B cell (primary cell): Measurements from ENCODE around the gene CD33. TPM values are rescaled to one million over a fixed set of nuclear protein-coding genes. Genes with fewer than 3 reads are reported as not detected.

Experiments used
- ATAC-seq: fragments of 200-7000 bp; cut with Tn5 transposase; one replicate; pipeline ENCODE4 v1.10.0; 2021; ENCODE audit warnings: low read depth, mild to moderate bottlenecking, moderate number of reproducible peaks, moderate library complexity
- CTCF ChIA-PET: fragments of 350-600 bp; sonication (Branson Sonifier 250); formaldehyde crosslinking; loops from one replicate; lab custom pipeline; 2021; ENCODE audit warnings: antibody characterized with exemption, inconsistent platforms; lab: Charles Lee
- POLR2A ChIA-PET: fragments of 350-600 bp; sonication (Branson Sonifier 250); formaldehyde crosslinking; loops from one replicate; lab custom pipeline; 2021; ENCODE audit warnings: antibody characterized with exemption; lab: Charles Lee
- DNase-seq: peaks from one replicate; pipeline ENCODE4 v3.0.0; 2013
- H2AFZ ChIP-seq: 2 replicates; pipeline ENCODE4 v1.6.1; 2012; ENCODE audit warnings: mild to moderate bottlenecking, low read depth, low read length; ENCODE audit not compliant: insufficient read depth, poor library complexity, severe bottlenecking
- H3K27ac ChIP-seq, 2 donors: 1 replicate in 1 of 2; 2 replicates in 1 of 2; pipeline ENCODE4 v1.5.1; 2012 to 2013; ENCODE audit warnings: low read length in 2 of 2, mild to moderate bottlenecking in 2 of 2, moderate library complexity in 1 of 2
- H3K27me3 ChIP-seq, 4 experiments: fragments of 200-600 bp in 1 of 4; sonication (generic) in 1 of 4; replicated peaks in 1 of 4; 1 replicate in 2 of 4; 2 replicates in 2 of 4; pipeline versions ENCODE4 v1.6.1 to v1.7.0; 2013 to 2016; ENCODE audit warnings: low read length in 3 of 4, mild to moderate bottlenecking in 2 of 4, mixed read lengths in 1 of 4, moderate library complexity in 1 of 4; ENCODE audit not compliant: insufficient read depth in 4 of 4, control insufficient read depth in 3 of 4; ENCODE audit errors: control extremely low read depth in 1 of 4
- H3K36me3 ChIP-seq, 2 experiments: replicated peaks in 1 of 2; 1 replicate in 1 of 2; 2 replicates in 1 of 2; pipeline versions ENCODE4 v1.6.1 to v1.7.1; 2013; ENCODE audit warnings: low read length in 1 of 2; ENCODE audit not compliant: insufficient read depth in 2 of 2, control insufficient read depth in 1 of 2; ENCODE audit errors: control extremely low read depth in 1 of 2, extremely low read depth in 1 of 2
- H3K4me1 ChIP-seq, 2 donors: fragments of 200-600 bp in 1 of 2; sonication (generic) in 1 of 2; 1 replicate in 1 of 2; 2 replicates in 1 of 2; pipeline versions ENCODE4 v1.5.1 to v1.6.1; 2013 to 2017; ENCODE audit warnings: low read length in 2 of 2; ENCODE audit not compliant: control insufficient read depth in 2 of 2, insufficient read depth in 2 of 2
- H3K4me2 ChIP-seq: replicated peaks from 2 replicates; pipeline ENCODE3; 2012; ENCODE audit warnings: mild to moderate bottlenecking, low read depth, low read length; ENCODE audit not compliant: poor library complexity, severe bottlenecking
- H3K4me3 ChIP-seq, 5 experiments: fragments of 200-600 bp in 1 of 5; sonication (generic) in 1 of 5; 1 replicate in 3 of 5; 2 replicates in 2 of 5; pipeline versions ENCODE4 v1.5.1 to v1.7.0; 2011 to 2016; ENCODE audit warnings: low read length in 4 of 5, mild to moderate bottlenecking in 4 of 5, low read depth in 2 of 5, control low read depth in 1 of 5, moderate library complexity in 1 of 5; ENCODE audit not compliant: insufficient read depth in 1 of 5; ENCODE audit errors: control extremely low read depth in 1 of 5, extremely low read depth in 1 of 5
- H3K79me2 ChIP-seq: fragments of 200-600 bp; sonication (generic); one replicate; pipeline ENCODE4 v1.6.0; 2016; ENCODE audit warnings: low read length; ENCODE audit not compliant: control insufficient read depth, insufficient read depth
- H3K9ac ChIP-seq: fragments of 200-600 bp; sonication (generic); 2 replicates; pipeline ENCODE4 v1.6.1; 2017; ENCODE audit warnings: mild to moderate bottlenecking, low read length, moderate library complexity
- H3K9me3 ChIP-seq, 3 donors: one replicate each; pipeline versions ENCODE4 v1.6.1 to v1.7.1; 2013; ENCODE audit warnings: low read length in 2 of 3; ENCODE audit not compliant: control insufficient read depth in 2 of 3, insufficient read depth in 1 of 3; ENCODE audit errors: control extremely low read depth in 1 of 3
- H4K20me1 ChIP-seq: 2 replicates; pipeline ENCODE4 v1.6.0; 2012; ENCODE audit warnings: mild to moderate bottlenecking, low read length; ENCODE audit not compliant: insufficient read depth, control insufficient read depth, poor library complexity, severe bottlenecking
- H3K27ac Mint-ChIP-seq: one replicate; pipeline ENCODE4 v1.8.0; 2021; ENCODE audit warnings: mixed read lengths
- H3K27me3 Mint-ChIP-seq: one replicate; pipeline ENCODE4 v1.8.0; 2021; ENCODE audit warnings: mixed read lengths
- H3K4me1 Mint-ChIP-seq: one replicate; pipeline ENCODE4 v1.8.0; 2021; ENCODE audit warnings: mixed read lengths
- H3K4me3 Mint-ChIP-seq: one replicate; pipeline ENCODE4 v1.8.0; 2021; ENCODE audit warnings: mixed read lengths
- H3K9me3 Mint-ChIP-seq: one replicate; pipeline ENCODE4 v1.8.0; 2022; ENCODE audit warnings: mixed read lengths; ENCODE audit not compliant: insufficient read depth
- EZH2 ChIP-seq: IDR thresholded peaks from 2 replicates; pipeline ENCODE4 v1.6.1; 2012; ENCODE audit warnings: borderline replicate concordance, low read depth, mild to moderate bottlenecking, moderate library complexity, low read length; ENCODE audit not compliant: insufficient read depth, poor library complexity, severe bottlenecking
- WGBS: methylation state at CpG from one replicate; pipeline ENCODE4 v1.1.5; 2013; ENCODE audit warnings: missing lambda C conversion rate; ENCODE audit not compliant: insufficient coverage; 5-methylcytosine and 5-hydroxymethylcytosine counted together
- intact Hi-C: fragments of 100-400 bp; cut with micrococcal nuclease; formaldehyde crosslinking; loops from one replicate; pipeline ENCODE4 v1.10.0; 2022
- polyA plus RNA-seq: library from polyadenylated mRNA; depleted of rRNA; stranded (reverse); fragments of >200 nt; gene quantifications from 2 replicates; pipeline ENCODE4 v1.2.3, GENCODE V29; 2012
- total RNA-seq, 2 donors: library from RNA; stranded (reverse); fragments of 120-200 nt in 1 of 2; gene quantifications; 1 replicate in 1 of 2; 2 replicates in 1 of 2; pipeline versions ENCODE4 v1.2.3 to v1.2.4, GENCODE V29; 2013 to 2022
- TF ChIP-seq, protein P1 (sequence below): fragments of 200-600 bp; IDR thresholded peaks from one replicate; pipeline ENCODE4 v1.8.0; 2022; ENCODE audit warnings: antibody characterized with exemption, mild to moderate bottlenecking

CD33 gene
- total and polyA plus RNA-seq, 2 donors (not counting 1 experiment from before 2014, with no cell fraction given) = 1.3 TPM; not detected in 1

DNA sequence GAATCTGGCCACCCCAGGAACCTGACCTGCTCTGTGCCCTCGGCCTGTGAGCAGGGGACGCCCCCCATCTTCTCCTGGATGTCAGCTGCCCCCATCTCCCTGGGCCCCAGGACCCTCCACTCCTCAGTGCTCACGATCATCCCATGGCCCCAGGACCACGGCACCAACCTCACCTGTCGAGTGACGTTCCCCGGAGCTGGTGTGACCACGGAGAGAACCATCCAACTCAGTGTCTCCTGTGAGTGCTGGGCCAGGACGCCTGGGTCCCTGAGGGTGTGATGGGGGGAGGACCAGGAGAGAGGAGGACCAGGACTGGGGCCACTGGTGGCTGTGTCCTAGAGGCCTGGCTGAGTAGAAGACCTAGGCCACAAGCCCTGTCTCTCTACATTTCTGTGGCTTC lies 13.0 kb upstream of the CD33 start:
- no peak overlapping the region for H3K4me2 ChIP-seq
- Mint-ChIP-seq H3K4me1 (no peaks in the 10 kb centered on the region), H3K9me3 (no peaks in the 10 kb centered on the region), H3K27me3 (peaks cover 22% of the 10 kb centered on the region), H3K4me3 (no peak overlapping the region), H3K27ac (no peak overlapping the region)
- TF ChIP-seq, protein P1, sequence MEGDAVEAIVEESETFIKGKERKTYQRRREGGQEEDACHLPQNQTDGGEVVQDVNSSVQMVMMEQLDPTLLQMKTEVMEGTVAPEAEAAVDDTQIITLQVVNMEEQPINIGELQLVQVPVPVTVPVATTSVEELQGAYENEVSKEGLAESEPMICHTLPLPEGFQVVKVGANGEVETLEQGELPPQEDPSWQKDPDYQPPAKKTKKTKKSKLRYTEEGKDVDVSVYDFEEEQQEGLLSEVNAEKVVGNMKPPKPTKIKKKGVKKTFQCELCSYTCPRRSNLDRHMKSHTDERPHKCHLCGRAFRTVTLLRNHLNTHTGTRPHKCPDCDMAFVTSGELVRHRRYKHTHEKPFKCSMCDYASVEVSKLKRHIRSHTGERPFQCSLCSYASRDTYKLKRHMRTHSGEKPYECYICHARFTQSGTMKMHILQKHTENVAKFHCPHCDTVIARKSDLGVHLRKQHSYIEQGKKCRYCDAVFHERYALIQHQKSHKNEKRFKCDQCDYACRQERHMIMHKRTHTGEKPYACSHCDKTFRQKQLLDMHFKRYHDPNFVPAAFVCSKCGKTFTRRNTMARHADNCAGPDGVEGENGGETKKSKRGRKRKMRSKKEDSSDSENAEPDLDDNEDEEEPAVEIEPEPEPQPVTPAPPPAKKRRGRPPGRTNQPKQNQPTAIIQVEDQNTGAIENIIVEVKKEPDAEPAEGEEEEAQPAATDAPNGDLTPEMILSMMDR = no peak
- TF ChIP-seq EZH2 = no peak
- no peak overlapping the region for H2AFZ ChIP-seq
- no peaks in the 10 kb centered on the region for H4K20me1 ChIP-seq
- no peak overlapping the region for H3K4me3 ChIP-seq
- no peaks in the 10 kb centered on the region for H3K36me3 ChIP-seq
- 96% methylated on average over 7 of the region's 9 CpGs for WGBS
- no peak overlapping the region for H3K9ac ChIP-seq
- ChIA-PET CTCF (no interaction called here), POLR2A (no interaction called here)
- no peak for DNase-seq
- H3K9me3 ChIP-seq = peaks cover 0 to 5% (median 0%) of the 10 kb centered on the region in 3 donors
- H3K4me1 ChIP-seq = no peaks in the 10 kb centered on the region
- no peak for ATAC-seq
- intact Hi-C loops = no loop called here
- H3K27ac ChIP-seq = no peak overlapping the region
- H3K79me2 ChIP-seq = no peaks in the 10 kb centered on the region
- H3K27me3 ChIP-seq = peaks cover 0 to 7% (median 0%) of the 10 kb centered on the region in 4 experiments

GRCh38 chr19:51219307-51219706 lies 5.6 kb upstream of the CD33 start:
- no peaks in the 10 kb centered on the region for H3K4me1 ChIP-seq
- no peak overlapping the region for H3K9ac ChIP-seq
- H3K9me3 ChIP-seq = peaks cover 0 to 5% (median 0%) of the 10 kb centered on the region in 3 donors
- Mint-ChIP-seq H3K4me3 (no peak overlapping the region), H3K9me3 (peaks cover 5% of the 10 kb centered on the region), H3K27me3 (peaks cover 30% of the 10 kb centered on the region), H3K27ac (no peak overlapping the region), H3K4me1 (peaks cover 5% of the 10 kb centered on the region)
- H3K27ac ChIP-seq = no peak overlapping the region
- no peak for DNase-seq
- POLR2A ChIA-PET = no interaction called here
- intact Hi-C loops = no loop called here
- no peak for ATAC-seq
- H4K20me1 ChIP-seq = no peaks in the 10 kb centered on the region
- H3K27me3 ChIP-seq = peaks cover 0 to 7% (median 1%) of the 10 kb centered on the region in 4 experiments
- H3K4me2 ChIP-seq = no peak overlapping the region
- no peaks in the 10 kb centered on the region for H3K36me3 ChIP-seq
- TF ChIP-seq EZH2 = no peak
- TF ChIP-seq, protein P1 = no peak
- no peaks in the 10 kb centered on the region for H3K79me2 ChIP-seq
- H3K4me3 ChIP-seq = no peak overlapping the region
- CTCF ChIA-PET = no interaction called here
- WGBS = no CpG with 5 or more reads among the region's 1 CpG
- no peak overlapping the region for H2AFZ ChIP-seq
